HG03457 (cell line): ENCODE measurements around the gene PLEKHO1.

Source experiments
- ATAC-seq: cut with Tn5 transposase; IDR thresholded peaks from one replicate; pipeline ENCODE4 v1.9.1; 2021; ENCODE audit warnings: moderate number of reproducible peaks; ENCODE audit not compliant: unreplicated experiment

Gene PLEKHO1

DNA sequence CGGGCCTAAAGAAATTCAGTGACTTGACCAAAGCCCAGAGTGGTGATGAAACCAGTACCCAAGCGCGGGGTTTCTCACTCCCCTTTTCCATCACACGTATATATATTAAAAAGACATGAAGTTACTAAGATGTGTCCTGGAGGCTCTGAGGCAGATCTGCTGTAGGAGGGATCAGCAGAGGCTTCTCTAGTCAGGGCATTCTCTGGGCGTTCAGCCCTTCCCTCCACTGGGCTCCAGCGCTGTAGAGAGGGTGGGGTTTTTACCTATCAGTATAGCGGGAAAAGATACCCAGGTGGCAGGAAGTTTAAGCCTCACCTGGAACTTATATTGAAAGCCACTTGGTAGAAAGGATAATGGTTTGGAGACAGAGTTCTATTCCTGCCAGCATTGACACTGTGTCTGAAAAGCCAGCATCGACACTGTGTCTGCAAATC is 862 bp upstream of the PLEKHO1 start:
- ATAC-seq = no peak

DNA sequence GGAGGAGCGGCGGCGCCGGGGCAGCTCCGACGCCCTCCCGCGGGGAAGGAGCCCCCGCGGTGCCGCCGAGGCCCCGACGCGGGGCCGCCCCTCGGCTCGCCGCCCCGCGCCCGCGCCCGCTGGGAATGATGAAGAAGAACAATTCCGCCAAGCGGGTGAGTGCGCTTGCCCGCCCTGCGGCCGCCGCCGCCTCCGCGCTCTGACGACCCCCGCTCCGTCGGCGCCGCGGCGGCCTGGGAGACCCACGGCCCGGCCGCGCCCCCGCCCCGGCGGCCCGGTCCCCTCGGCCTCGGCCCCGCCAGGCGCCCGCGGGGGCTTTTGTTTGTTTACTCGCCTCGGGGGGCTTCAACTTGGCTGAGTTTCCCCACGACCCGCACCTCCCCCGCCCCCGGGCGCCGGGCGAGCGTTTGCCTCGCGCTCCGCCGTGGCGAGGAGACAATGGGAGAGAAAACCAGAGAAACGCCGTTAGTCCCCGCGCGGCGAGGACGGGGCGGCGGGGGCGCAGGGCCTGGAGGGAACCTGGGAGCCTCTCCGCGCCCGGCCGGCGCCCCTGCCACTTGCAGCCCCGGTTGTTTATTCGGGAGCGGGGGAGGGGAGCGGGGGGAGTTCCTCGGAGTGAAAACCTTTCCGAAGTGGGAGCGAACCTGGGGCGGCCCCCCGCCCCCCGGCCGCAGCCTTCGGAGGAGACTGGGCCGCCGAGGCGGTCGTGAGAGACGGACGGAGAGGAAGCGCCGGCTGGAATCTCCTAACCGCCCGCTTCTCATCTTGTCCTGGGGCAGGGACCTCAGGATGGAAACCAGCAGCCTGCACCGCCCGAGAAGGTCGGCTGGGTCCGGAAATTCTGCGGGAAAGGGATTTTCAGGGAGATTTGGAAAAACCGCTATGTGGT is 661 bp downstream of the PLEKHO1 start:
- no peak for ATAC-seq

DNA sequence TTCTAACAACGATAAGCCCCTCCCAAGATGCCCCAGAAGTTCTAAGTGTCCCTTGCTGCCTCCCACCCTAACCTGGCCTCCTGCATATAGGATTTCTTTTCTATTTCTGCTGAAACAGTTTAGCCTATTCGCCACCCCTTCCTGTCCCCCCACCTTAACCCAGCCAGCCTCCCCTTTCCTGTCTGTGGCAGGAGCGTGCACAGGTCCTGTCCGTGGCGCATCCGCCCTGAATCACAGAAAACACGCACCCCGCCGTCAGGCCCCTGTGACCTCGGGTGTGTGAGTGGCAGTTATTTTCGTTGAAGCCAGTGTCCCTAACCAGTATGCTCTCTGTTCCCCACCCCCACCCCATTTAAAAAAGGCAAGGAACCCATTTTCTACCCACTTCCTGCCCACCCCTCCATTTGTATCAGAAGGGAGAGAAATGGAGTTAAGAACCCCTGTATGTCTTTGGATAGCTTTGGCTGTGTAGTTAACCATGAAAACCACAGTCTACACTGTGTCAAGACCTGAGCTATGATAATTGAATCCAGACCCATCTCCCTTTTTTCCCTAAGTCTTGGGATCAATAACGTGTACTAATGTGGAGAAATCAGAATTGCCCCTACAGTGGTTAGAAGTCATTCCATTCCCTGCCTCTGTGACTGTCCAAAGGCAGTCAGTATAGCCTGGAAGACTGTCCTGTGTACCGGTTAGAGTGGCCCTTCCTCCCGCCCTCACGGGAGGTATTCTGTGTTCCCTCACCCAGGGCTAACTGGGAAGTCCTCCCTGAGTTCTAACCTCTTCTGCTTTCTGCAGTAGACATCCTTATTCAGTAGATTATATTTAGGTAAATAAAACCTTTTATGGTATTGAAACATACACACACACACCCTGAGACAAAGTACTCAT is 1.8 kb downstream of the PLEKHO1 start:
- ATAC-seq = no peak

DNA sequence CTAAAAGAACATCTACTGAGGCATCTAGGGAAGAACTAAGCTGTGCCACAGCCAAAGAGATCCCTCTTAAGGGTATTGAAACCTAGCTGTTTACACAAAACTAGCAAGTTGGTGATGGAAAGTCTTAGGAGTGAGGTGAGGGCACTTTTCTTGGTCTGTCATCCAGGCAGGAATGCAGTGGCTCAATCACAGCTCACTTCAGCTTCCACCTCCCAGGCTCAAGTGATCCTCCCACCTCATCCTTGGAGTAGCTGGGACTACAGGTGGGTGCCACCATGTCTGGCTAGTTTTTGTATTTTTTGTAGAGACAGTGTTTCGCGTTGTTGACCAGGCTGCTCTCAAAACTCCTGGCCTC is 2.4 kb downstream of the PLEKHO1 start:
- ATAC-seq = no peak

DNA sequence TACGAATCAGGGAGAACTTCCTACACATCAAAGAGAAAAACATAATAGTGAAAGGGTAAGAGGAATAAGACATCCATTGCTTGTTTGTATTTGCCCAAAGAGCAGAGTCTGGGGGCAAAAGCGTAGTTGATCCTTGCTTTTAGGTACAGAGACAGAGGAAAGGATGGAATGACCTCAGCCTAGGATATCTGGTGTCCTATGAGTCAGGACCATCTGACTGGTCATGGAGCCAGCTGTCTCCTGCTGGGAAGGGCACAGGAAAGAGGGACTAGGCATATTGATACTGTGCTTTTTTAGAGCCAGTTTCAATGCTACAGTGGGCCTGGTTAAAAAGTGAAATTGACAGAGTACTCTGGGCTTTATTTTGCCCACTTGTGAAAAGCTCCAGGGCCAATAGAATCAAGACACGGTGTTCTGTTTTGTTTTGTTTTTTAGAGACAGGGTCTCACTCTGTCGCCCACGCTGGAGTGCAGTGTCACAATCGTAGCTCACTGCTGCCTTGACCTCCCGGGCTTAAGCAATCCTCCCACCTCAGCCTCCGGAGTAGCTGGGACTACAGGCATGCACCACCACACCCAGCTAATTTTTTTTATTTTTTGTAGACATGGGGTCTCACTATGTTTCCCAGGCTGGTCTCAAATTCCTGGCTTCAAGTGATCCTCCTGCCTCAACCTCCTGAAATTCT is 3.2 kb downstream of the PLEKHO1 start:
- ATAC-seq = no peak

DNA sequence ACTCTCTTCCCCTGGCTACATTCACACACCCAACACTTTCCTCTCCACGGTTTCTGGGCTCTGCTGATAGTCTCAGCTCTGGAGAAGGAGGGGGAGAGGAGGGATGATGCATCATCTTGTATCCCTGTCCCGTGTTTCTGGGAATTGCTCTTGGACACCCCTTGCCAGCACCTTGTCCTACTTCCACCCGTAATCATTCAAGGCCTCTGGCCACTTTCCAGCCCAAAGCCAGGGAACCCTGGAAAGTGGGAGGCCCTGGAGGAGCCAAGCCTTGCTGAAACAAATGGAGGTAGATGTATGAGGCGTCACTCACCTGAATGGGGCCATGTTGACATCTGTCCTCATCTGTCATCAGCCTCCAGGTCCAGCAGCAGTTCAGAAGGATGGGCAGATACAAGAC is 4.4 kb downstream of the PLEKHO1 start:
- ATAC-seq = no peak

DNA sequence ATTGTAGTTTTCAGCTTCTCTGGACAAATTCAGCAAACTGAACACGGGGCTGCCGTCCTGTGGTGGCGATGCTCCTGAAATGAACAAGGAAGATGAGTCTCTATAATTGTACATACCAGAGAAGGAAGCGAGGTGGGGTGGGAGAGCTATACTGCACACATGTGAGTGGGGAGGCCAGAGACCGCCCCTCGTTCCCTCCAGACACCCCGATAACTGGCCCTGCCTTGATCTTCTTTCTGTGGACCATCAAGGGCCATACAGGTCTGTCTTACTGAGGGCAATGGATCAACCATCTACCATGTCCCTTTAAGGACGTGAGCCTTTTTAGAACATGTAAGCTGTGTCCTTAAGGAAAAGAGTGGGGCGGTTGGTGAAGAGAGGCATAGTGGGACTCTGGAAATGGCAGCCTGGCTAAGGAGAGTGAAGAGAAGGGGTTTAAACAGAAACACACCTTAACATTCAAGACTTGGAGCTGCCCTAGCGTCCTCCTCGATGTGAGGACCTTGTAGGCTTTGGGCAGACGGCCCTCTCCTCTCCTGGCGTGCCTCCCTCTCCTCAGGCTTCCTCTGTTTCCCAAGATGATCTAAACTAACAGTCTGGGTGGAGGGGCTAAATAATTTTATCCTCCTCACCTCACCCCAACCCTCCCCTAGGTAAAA is 5.8 kb downstream of the PLEKHO1 start:
- no peak for ATAC-seq

DNA sequence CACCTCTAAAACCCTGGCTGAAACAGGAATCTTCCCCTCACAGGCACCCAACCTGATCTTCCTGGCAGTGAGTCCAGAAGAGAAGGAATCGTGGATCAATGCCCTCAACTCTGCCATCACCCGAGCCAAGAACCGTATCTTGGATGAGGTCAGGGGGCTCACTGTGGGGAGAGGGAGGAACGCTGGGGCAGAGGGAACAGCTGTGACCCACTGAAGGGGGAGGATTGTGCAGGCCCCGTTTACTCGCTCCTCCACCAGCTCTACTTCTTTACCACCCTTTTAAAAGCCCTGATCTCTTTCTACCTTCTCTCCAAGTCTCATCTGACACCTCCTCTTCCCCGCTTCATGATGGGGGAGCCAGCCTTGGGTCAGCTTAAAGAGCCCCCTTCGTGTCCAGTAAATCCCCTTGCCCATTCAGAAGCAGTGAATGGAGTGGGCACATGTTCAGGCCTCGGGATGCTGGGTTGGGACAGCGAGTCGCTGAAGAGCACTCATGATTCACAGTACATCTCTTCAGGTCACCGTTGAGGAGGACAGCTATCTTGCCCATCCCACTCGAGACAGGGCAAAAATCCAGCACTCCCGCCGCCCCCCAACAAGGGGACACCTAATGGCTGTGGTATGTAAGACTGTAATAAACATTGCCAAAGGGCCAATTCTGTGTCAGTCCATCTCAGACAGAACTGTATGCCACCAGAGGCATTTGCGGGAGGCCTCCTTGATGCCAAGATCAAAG is 7.3 kb downstream of the PLEKHO1 start:
- ATAC-seq = no peak

DNA sequence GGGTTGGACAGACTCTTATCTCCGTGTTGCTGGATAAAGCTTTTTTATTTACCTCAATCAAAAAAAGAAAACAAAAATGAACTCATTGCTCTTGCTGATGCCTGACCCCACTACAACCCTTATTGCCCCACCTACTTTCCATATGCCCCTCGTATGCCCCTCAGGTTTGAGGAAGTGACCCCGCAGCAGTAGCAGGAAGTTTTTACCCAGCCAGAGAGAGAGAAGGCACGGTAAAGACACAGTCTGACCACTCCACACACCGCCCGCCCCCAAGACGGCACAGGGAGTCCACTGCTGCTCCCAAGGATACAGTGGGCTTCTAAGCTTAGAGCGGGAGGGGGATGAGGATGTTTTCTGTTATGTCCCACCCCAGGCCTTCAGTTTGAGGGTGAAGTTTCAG is 9.8 kb downstream of the PLEKHO1 start:
- ATAC-seq = no peak

DNA sequence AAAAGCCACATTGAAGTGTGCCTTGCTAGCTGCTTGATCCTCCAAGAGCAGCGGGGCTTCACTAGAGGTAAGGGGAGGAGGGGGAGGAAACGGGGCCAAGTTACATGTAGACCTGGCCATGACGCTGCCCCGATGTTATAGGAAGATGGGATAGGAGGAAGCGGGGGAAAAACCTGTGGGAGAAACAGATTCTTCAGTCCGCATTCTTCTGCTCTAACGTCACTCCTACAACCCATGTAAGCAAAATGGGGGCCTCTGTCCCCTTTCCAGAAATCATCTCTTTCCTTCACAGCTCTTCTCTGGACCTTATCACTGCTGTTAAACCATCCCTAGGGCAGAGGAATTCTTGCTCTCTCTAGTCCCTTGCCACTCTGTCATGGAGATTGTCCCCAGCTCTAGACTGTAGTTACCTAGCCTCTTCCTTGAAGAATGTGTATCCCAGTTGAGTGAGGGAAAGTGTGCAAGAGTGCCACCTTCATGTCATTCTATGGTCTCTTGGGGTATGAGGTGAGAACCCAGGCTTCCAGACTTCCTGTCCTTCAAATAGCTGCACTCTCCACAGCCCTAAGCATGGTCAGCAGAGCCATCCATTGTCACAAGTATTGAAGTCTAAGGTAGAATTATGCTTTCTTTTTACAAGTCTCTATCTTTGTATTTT is 11.4 kb downstream of the PLEKHO1 start:
- ATAC-seq = no peak

DNA sequence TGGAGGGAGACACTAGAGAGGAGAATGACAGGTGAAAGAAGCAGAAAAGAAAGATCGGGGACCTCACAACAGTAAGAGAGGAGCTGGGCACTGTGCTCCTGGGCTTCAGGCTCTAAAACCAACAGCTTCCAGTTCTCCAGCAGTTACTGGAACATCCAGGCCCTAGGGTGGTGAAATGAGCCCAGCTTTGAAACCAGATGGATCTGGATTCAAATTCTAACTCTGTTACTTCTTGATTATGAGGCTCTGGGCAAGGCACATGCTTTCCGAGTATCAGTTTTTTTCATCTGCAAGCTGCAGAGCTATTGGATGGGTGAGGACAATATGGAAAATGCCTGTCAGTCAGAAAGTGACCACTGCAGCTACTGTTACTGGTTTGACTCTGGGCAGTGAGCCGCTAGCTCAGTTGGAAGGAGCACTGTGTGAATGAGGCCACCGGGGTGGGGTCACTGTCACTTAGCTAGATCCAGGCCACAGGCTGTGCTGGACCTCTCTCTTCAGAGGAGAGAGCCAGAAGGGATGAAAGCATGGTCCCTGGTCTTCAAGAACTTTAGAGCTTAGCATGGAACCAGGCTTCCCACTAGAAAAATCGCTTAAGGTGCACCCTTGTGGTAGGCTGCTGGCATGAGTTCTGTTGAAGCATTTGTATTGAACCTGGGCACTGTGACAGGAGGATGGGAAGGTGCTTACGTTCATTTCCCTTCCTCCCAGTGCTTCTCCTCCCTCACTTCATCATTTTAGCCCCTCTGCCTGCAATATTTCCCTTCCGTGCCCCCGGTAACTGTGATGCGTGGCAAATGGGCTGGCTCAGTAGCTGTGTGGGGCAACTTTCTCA is 12.2 kb downstream of the PLEKHO1 start:
- no peak for ATAC-seq

DNA sequence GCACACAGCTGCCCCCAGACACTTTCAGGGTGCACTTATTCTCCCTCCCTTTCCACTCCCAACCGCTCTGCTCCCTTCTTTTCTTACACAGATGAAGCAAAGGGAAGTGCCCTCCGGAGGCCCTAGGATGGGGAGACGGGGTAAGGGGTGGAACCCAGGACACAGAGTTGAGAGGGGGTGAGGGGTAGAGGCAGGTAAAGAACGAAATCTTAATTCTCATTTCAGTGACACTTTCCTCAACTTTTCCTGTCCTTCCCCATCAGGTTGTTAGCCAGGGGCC is 12.8 kb downstream of the PLEKHO1 start:
- ATAC-seq = no peak

DNA sequence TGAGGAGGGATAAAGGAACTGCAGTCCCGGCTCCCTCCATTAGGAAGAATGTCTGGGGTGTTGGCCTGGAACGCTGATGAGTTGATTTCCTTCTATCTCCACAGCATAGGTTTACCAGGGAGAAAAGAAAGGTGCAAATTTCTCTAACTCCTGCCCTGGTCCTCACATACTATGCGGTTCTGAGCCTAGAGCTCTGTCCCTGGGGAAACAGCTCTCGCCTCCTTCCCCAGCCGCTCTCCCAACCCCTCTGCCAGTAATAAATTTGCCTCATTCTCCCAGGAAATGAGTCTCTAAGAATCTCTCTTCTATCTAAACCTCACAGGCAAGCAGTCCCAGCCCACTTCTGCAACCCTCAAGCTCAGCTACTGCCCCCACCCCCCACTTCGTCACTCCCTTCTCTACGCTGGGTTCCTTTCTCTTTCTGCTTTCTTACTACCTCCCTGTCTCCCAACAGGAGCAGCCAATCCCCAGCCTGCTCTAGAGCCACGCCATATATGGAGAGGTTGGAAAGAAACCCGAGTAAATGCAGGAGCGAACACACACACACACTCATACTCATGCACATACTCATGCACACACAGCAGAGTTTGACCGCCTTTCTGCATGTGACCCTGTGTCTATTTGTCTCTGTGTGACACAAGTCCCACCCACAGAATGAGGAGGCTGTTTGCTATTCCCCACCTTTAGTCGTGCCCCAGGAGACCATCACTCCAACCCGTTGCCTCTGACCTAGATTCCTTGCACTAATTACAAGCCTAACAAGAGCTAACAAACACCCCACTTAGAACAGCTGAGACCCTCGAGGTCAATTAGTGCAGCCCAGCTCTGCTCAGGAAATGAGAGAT is 13.4 kb downstream of the PLEKHO1 start:
- no peak for ATAC-seq

DNA sequence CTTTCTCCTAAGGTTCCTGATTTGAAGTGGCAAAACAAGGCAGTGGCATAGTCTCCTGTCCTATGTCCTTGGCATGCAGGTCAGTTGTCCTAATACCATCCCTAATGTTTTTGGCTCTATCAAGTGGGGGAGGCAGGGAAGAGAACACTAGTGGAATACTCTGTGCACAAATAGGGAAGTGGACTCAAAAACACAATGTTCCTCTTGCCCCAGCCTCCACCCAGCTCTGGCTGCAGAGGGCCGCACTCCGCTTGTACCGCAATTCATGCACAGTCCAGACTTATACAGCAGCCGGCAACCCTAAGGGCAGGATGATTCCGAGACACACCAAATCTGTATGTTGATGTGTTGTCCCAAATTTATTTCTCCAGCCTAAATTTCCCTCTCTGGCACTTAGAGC is 14.5 kb downstream of the PLEKHO1 start:
- no peak for ATAC-seq

DNA sequence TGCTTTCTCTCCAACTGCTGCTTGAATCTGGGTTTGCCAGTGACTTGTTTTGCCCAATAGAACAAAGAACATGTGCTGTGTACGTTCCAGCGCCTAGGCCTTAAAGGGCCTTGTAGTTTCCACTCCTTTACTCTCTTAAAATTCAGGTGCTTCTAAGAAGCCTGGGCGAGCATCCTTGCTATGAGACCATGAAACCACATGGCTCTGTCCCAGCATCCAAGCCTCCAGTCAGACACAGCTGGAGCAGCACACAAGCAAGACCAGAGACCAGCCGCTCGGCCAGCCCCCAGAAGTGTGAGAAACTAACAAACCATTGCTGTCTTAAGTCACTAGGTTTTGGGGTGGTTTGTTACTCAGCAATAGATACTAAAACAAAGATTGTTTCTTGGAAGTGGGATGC is 15.1 kb downstream of the PLEKHO1 start:
- no peak for ATAC-seq

DNA sequence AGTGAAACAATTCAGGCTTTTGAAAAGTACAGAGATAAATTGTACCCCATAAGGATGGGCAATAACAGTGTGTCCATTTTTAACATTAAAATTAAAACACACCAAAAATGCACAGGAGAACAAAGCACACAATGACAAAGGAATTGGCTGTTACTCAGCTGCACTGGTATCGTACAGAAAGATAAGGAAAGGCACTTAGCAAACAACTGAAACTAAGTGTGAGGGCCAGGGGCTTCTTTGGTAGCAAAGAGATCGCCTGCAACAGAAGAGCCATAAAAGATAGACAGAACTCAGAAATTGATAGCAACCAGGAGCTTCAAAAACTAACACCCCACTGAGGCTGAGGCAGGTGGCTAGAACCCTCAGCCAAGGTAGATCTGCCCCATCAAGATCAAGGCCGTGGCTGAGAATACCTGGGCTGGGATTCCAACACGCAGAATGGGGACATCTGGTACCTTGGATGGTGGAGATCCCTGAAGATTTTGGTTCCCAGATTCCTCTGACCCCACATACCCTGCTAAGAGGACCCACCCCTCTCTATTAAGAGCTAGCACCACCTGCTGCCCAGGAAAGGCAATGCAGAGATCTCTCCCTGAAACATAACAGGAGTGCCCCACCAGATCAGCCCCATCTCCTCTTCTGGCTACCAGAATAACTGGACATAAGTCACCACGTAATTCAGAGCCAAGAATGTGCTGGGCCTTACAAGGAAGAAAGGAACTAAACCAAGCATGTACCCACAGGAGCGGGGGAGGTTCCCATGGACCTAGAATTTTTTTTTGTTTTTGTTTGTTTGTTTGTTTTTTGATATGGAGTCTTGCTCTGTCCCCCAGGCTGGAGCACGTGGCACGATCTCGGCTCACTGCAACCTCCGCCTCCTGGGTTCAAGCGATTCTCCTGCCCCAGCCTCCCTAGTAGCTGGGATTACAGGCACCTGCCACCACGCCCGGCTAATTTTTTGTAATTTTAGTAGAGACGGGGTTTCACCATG is 16.2 kb downstream of the PLEKHO1 start:
- ATAC-seq = no peak
